Measurements from ENCODE around the gene ECD. TPM values are rescaled to one million over a fixed set of nuclear protein-coding genes. Genes with fewer than 3 reads are reported as not detected.

The ECD gene
- polyA plus RNA-seq, 1 of the 3 experiments (the other 2 are of a cell fraction) = 21.4 TPM

- Histone ChIP-seq H3K36me3 (replicated peaks in 1 of 2; ENCODE audit: control insufficient read depth in 1 of 2, insufficient read depth in 2 of 2, low read length in 1 of 2) (peaks cover 2 to 24% of the 10 kb centered on the region in 2 experiments), H3K4me1 (ENCODE audit: control insufficient read depth in 1 of 2, insufficient read depth in 2 of 2, low read depth in 1 of 2, low read length in 1 of 2) (no peaks in the 10 kb centered on the region), H3F3A (replicated peaks; ENCODE audit: insufficient read depth) (no peaks in the 10 kb centered on the region), H3K79me2 (ENCODE audit: insufficient read depth) (no peaks in the 10 kb centered on the region), H3K4me3 (ENCODE audit: low read depth in 2 of 2, low read length in 1 of 2) (no peak overlapping the region), H4K20me1 (ENCODE audit: insufficient read depth) (no peaks in the 10 kb centered on the region), H3K9me3 (no peaks in the 10 kb centered on the region), H3K9ac (no peak overlapping the region), H2AFZ (ENCODE audit: low read depth) (no peak overlapping the region), H3K27me3 (ENCODE audit: insufficient read depth) (no peaks in the 10 kb centered on the region), H3K9me2 (no peaks in the 10 kb centered on the region), H3K4me2 (no peak overlapping the region), H3K27ac (ENCODE audit: low read depth in 2 of 2, low read length in 1 of 2) (no peak overlapping the region)
- WGBS (ENCODE audit: low lambda C conversion rate) = 100% methylated on average over 2 of the region's 2 CpGs
- no peak for DNase-seq
- no peak for TF ChIP-seq CHD2 (IDR thresholded peaks at IDR 0.05; ENCODE audit: low read length, partially characterized antibody)
- TF ChIP-seq, protein P1, sequence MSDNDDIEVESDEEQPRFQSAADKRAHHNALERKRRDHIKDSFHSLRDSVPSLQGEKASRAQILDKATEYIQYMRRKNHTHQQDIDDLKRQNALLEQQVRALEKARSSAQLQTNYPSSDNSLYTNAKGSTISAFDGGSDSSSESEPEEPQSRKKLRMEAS (IDR thresholded peaks at IDR 0.05; ENCODE audit: low read depth) = no peak
- TF ChIP-seq ELF1 (IDR thresholded peaks at IDR 0.05) = no peak
- TF ChIP-seq EP300 (IDR thresholded peaks at IDR 0.05; ENCODE audit: borderline replicate concordance in 1 of 2, low read depth in 1 of 2, low read length in 1 of 2) = no peak
- TF ChIP-seq PBX3 (IDR thresholded peaks at IDR 0.05) = no peak
- CTCF ChIA-PET = interaction anchor here (1.0 kb wide), 1 partner anchor 11 kb away, joined by 3 read pairs; no protein-coding TSS in a partner anchor
- POLR2A ChIA-PET = no interaction called here
Observed at GRCh38 chr10:73207883-73208282, 40.1 kb upstream of the ECD start.

DNA sequence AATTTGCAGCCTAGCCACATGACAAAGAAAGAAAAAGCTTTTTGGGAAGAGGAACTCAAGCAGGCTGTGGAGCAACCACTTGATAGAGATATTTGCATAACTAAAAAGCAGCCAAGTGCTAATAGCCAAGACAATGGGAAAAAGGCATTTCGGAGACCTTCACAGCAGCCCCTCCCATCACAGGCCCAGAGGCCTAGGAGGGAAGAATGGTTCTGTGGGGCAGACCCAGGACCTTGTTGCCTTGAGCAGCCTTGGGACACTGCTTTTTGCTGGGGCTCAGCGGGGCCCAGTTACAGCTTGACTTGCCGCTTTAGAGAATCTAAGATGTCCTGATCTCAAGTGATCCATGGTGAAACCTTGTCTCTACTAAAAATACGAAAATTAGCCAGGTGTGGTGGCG is 38.6 kb upstream of the ECD start:
- no peaks in the 10 kb centered on the region for H3K9me3 ChIP-seq
- CTCF ChIA-PET = interaction anchor here (0.8 kb wide), 1 partner anchor 10 kb away, joined by 3 read pairs; no protein-coding TSS in a partner anchor
- no peak overlapping the region for H2AFZ ChIP-seq (ENCODE audit: low read depth)
- no peak overlapping the region for H3K4me2 ChIP-seq
- no peak overlapping the region for H3K27ac ChIP-seq (ENCODE audit: low read depth in 2 of 2, low read length in 1 of 2)
- H3F3A ChIP-seq (replicated peaks; ENCODE audit: insufficient read depth) = no peaks in the 10 kb centered on the region
- WGBS (ENCODE audit: low lambda C conversion rate) = 87% methylated on average over 5 of the region's 5 CpGs
- no peak overlapping the region for H3K9ac ChIP-seq
- peaks cover 2 to 24% of the 10 kb centered on the region in 2 experiments for H3K36me3 ChIP-seq (replicated peaks in 1 of 2; ENCODE audit: control insufficient read depth in 1 of 2, insufficient read depth in 2 of 2, low read length in 1 of 2)
- no peaks in the 10 kb centered on the region for H3K79me2 ChIP-seq (ENCODE audit: insufficient read depth)
- H3K9me2 ChIP-seq = no peaks in the 10 kb centered on the region
- TF ChIP-seq TAF1 (IDR thresholded peaks at IDR 0.05; ENCODE audit: borderline replicate concordance, low read depth, low read length) (no peak), SMC3 (IDR thresholded peaks at IDR 0.05; ENCODE audit: low read depth, low read length) (no peak), GABPA (IDR thresholded peaks at IDR 0.05; ENCODE audit: low read depth) (no peak), EP300 (IDR thresholded peaks at IDR 0.05; ENCODE audit: borderline replicate concordance in 1 of 2, low read depth in 1 of 2, low read length in 1 of 2) (no peak), TEAD4 (IDR thresholded peaks at IDR 0.05; ENCODE audit: borderline replicate concordance, insufficient read depth) (no peak), TCF12 (IDR thresholded peaks at IDR 0.05) (no peak)
- TF ChIP-seq, protein P2, sequence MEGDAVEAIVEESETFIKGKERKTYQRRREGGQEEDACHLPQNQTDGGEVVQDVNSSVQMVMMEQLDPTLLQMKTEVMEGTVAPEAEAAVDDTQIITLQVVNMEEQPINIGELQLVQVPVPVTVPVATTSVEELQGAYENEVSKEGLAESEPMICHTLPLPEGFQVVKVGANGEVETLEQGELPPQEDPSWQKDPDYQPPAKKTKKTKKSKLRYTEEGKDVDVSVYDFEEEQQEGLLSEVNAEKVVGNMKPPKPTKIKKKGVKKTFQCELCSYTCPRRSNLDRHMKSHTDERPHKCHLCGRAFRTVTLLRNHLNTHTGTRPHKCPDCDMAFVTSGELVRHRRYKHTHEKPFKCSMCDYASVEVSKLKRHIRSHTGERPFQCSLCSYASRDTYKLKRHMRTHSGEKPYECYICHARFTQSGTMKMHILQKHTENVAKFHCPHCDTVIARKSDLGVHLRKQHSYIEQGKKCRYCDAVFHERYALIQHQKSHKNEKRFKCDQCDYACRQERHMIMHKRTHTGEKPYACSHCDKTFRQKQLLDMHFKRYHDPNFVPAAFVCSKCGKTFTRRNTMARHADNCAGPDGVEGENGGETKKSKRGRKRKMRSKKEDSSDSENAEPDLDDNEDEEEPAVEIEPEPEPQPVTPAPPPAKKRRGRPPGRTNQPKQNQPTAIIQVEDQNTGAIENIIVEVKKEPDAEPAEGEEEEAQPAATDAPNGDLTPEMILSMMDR (IDR thresholded peaks at IDR 0.05) = no peak
- H4K20me1 ChIP-seq (ENCODE audit: insufficient read depth) = no peaks in the 10 kb centered on the region
- POLR2A ChIA-PET = no interaction called here
- no peak overlapping the region for H3K4me3 ChIP-seq (ENCODE audit: low read depth in 2 of 2, low read length in 1 of 2)
- no peaks in the 10 kb centered on the region for H3K4me1 ChIP-seq (ENCODE audit: control insufficient read depth in 1 of 2, insufficient read depth in 2 of 2, low read depth in 1 of 2, low read length in 1 of 2)
- H3K27me3 ChIP-seq (ENCODE audit: insufficient read depth) = no peaks in the 10 kb centered on the region
- DNase-seq = no peak
